HG03045 (cell line): ENCODE data around the gene NGDN.

ENCODE experiments used
- ATAC-seq: cut with Tn5 transposase; IDR thresholded peaks from one replicate; pipeline ENCODE4 v1.9.1; 2021; ENCODE audit warnings: mild to moderate bottlenecking, moderate library complexity; ENCODE audit not compliant: unreplicated experiment

NGDN gene

DNA sequence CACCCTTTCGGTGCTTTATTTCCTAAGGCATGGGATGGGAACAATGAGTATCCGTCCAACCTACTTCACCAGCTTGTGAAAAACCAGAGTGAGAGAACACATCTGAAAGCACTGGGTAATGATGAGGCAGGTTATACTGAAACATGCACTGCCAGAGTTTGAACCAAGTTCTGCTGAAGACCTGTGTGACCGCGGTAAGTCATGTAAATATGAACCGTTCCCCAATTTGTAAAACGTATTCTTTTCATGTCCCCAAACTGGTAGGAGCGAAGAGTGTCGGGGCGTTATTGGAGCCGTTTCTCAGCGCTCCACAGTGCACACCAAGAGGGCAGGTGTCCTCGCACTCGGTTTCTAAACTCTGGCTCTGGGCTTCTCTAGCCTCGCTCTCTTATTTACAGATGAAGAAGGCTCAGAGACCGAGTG is 788 bp upstream of the NGDN start:
- no peak for ATAC-seq

DNA sequence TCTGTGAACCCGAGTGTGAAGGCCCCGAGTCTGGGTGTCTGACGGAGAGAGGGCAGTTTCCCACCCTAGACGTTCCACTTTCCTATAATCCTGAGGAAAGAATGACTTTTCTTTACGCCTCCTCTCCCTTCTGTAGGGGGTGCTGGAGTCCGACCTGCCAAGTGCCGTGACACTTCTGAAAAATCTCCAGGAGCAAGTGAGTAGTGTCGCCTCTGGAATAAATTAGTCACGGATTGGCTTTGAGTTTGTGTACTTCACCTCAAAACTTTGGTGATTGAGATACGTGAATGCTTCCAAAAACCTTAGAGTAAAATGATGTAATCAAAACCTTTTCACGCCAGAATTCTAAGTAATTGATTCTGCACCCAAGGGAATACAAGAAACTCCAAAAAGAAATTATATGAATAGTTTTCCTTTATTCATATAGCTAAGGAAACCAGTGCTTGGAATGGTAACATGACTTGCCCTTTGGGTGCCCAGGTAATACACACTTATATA is 452 bp downstream of the NGDN start:
- no peak for ATAC-seq

DNA sequence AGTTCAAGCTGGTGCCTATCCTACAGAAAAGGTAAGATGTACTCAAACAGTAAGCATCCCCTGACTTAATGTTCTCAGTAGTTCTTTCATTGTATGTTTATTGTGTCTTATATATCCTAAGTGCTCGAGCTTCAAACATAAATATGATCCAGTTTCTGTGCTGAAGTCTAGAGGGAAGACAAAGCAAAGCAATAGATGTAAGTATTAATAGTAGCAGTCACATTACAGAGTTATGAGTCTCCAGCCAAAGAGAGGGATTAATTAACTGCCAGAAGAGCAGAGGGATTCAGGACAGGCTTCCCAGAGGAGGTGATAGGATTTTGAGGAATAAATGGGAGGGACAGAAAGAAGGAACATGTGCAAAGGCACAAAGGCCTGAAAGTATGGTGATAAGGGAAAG is 1.4 kb downstream of the NGDN start:
- no peak for ATAC-seq

DNA sequence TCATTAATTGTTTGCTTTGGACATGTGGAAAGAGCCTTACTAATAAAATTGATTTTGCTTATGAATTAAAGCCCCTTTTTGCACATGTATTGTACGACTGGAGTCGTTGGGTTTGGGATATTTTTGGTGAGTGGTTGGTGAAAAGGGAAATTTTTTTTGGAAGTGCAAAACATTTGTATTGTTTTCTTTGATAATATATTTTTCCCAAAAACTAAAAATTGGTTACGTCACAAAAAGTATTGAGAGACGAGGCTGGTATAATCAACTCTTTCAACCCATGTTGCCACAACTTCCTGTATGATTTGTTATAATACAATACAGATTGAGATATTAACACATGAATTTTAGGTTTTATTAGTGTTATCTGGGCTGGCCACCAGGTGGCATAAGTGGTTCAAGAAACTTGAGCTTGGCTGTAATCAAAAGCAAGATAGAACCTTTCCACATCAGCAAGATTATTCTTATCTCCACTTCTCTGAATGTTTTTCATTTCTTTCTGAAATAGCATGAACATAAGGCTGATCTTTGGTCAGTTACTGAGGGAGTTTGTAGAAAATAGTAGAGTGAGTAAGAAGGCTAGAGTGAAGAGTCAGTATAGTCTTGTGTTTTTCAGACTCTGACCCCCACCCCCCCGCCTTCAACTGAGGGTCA is 8.7 kb downstream of the NGDN start:
- ATAC-seq: no peak

DNA sequence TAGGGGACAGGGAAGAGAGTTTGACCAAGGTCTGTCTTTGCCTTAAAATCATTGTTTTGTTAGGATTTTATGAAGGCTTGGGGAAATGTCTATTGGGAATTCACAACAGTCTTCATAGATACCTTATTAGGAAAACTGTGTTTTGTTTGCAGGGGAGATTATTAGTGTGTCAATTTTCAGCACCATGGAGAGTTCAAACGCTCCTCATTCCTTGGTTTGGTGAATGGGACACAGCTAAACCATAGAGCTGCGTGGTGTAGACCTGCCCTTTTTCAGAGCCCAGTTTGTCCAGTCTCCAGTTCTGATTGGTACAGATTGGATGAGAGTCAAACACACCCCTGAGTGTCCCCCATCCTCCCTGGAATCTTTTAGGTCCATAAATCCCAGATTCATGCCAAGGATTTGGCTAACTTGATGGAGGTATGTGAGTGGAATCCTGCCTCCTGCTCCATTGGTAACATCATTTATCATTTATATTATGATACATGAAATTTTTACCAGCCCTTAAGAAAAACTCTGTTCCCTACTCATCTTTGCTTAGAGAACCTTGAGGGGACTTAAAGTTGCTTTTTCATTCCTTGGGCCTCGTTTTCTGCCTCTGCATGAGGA is 12.0 kb downstream of the NGDN start:
- no peak for ATAC-seq

DNA sequence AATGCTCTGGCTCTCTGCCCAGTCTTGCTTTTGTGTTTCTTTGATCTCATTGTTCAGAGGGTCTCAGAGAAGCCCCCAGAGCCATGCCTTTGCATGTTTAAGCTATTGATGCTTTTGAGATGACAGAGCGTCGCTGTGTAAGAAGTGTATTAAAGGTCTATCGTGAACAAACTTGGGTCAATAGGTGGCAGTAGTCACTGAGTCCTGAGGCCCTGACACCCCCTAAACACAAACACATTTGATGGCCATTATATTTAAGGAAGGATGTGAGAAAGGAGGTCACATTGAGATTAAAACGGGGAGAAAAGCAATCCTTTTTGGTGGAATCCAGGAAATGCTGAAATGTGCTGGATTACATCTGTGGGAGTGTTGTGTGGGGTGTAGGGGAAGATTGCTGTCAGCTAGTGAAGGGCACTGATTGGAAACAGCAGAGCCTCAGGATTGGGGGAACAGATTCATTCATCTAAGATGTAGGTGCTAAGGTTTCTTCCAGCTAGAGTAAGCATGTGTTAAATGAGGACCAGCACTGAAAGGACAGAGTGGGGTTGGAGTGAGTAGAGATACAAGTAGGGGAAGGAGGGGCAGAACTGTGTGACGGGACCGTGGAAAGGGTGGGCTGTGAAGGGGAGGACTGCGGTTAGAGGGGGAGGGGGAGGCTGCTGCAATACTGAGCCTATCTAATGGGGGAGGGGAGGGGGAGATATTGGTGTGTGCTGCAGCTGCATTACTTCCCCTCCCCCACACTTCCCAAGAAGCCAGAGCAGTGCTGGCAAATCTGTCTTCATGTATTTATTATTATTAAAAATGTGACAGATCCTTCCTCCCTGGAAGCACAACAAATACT is 12.7 kb downstream of the NGDN start:
- ATAC-seq: no peak

DNA sequence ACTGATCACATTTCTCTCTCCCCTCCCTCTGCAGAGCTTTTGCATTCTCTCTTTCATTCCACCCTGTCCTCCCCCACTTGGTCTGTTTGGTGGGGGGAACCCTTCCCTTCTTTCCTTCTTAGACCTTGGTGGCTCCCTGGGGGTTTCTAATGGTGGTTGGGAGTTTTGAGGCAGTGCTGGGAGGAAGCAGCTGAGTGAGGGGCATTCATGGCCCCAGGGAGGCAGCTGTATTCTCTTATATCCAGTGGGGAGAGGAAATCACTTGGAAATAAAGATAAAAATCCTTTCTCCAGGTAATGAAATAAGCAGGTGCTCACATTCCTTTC is 13.3 kb downstream of the NGDN start:
- no peak for ATAC-seq

DNA sequence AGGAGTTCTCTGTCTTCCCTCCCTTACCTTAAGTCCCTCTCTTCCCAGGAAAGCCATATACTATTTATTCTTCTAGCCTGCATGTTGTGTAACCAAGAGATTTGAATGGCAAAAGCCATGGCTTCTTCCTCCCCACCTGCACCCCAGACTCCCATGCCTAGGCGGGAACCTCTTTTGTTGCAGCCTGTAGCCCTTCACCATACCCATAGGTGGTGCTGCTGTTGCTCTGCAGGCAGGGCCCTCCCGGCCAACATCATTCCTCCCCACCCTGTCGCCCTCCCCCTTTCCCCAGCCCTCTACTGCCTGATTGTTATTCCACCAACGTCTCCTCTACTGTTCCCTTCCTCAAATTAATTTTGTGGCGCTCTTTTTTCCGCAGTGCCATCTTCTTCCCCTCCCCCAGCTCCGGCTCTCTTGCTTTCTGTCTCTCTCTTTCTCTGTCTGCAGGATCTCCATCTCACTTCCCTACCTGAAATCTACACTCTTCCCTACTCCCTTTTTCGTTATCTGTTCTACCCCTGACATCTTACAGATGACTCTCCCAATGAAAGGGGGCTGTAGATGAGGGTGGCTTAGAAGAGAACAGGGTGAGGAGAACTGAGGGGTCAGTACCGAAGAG is 13.8 kb downstream of the NGDN start:
- no peak for ATAC-seq

DNA sequence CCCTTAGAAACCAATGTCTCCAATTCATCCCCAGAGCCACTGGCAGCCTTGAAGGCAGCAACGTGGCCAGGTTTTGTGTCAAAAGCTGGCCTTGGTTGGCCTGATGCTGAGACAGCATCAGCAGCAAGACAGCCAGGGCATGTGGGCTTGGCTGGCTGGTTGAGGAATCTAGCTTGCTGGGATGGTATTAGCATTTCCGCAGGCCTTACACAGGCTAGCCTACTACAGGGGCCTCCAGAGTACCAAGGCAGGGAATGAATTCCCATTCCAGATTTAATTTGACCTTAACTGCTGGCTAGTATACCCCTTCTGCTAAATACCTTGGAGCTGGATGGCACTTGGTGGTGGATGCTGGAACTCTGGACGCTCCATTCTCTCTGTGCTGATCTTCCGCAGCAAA is 15.8 kb downstream of the NGDN start:
- no peak for ATAC-seq

DNA sequence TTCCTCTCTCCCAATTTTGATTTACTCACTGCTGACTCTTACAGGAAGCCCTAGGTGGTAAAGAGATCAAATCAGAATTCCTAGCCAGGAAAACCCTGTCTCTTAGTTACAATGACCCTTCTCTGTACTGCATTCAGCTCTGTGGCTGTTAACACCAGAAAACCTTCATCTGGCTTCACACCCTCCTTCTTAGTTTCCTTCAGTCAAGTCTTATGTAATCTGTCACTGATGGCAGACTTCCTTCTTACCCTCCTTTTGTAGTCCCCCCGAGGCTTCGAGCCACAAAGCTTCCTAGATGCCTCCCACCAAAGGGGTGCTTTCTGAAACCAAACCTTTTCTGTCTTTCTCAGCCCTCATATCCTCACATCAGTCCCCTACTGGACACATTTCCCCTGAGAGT is 16.5 kb downstream of the NGDN start:
- no peak for ATAC-seq

DNA sequence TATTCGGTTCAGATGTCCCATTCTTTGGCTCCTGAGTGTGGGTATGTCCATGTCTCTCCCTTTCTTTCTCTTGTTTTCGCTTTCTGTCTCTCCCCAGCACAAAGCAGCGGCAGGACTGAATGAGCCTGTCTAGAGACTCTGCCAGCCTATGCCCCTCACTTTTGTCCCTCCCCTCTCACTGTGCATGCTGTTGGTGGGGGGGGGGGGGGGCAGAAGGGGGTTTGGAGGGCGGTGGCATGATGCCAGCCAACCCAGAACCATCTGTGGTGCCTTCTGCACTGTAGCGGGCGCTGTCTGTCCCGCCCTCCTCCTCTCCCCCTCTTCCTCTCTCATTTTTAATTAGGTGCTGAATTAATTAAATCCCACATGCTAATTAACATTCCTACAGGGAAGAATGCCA is 17.7 kb downstream of the NGDN start:
- no peak for ATAC-seq

DNA sequence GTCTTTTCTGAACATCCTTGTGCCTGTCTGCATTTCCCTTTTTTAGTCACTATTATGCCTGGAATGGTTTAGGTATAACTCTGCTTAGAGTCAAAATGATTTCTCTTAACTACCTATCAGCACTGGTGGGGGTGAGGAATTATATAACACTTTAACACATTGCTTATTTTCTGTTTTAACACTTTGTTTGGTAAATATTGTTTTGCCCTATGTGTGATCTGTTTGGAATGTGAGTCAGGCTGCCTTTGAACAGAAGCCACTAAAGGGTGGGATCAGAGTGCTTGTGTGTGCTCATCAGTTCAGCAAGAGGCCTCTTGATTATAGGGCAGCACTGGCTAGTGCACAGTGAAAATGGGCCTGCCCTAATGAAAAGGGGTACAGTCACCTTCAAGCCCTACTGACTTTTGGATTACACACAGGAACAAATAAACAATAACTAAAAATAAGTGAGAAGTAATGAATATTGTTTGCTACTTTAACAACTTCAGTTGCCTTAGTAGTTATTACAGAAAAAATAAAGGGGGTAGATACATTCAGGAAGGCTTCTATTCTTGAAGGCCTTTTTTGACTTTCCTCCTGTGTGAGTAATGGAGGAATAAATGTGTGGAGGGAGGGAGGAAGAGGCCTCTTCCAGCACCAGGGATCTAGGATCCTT is 23.2 kb downstream of the NGDN start:
- no peak for ATAC-seq

DNA sequence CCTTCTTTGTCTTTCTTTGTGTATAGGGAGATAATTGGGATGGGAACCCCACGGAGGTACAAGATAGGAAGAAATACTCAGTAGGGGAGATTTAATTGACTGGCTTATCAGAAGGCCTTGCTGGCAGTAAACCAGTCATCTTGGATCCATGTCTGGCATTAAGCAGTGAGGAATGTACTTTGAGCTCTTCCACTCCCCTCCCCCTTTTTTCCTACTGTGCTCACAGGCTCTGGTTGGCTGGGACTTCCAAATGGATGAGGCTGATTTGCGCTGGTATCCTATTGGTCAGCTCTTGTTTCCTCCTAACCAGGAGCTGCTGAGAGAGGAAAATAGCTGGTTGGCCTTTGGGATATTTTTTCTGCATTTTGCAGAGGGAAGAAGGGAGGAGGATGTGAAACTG is 24.7 kb downstream of the NGDN start:
- no peak for ATAC-seq

DNA sequence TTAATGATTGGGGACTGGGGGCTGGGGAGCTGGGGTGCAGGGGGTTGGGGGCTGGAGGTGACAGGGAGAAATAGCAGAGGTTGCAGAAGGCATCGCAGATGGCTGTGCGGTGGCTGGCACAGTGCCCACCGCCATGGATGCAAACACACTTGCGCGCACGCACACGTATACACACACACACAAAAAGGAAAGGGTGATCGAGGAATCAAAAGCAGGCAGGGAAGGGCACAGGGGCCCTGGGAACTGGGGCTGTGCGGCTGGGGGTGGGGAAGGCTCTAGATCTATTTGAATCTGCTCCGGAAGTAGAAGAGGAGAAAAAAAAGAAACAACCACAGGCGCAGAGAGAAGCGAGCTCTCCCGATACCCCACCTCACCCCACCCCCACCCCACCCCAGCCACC is 42.7 kb downstream of the NGDN start:
- ATAC-seq: no peak

DNA sequence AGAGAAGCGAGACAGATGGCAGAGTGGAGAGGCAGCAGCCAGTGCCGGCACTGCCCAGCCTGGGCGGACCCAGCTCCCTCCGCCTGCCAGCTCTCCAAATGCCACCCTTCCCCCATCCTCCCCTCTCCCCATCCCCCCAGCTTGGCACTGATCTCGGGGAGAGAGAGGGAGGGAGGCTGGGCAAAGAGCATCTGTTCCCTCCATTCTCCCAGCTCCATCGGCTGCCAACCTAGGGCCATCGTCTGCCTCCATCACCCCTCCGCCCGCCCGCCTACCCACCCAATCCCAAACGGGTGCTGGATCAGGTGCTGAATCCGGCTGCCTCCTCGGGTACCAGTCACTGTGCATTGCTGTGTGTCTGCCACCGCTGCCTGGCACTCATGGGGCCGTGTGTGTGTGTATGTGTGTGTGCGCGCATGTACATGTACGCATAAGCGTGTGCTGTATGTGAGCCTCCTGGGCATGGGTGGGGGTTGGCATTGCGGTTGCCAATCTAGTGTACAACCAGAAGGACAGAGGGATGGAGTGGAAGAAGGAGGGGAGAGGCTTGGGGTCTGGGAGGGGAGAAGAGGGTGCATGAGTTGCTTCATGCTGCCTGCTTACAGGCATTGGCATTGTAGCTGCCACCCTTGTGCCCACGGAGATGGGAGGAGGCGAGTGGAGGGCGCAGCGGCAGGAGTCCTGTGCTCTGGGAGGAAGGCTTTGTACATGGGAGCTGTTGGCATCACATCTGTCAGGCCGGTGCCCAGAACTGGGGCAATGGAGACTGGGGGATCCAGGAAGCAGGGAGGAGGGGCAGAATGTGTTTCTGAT is 43.7 kb downstream of the NGDN start:
- no peak for ATAC-seq

DNA sequence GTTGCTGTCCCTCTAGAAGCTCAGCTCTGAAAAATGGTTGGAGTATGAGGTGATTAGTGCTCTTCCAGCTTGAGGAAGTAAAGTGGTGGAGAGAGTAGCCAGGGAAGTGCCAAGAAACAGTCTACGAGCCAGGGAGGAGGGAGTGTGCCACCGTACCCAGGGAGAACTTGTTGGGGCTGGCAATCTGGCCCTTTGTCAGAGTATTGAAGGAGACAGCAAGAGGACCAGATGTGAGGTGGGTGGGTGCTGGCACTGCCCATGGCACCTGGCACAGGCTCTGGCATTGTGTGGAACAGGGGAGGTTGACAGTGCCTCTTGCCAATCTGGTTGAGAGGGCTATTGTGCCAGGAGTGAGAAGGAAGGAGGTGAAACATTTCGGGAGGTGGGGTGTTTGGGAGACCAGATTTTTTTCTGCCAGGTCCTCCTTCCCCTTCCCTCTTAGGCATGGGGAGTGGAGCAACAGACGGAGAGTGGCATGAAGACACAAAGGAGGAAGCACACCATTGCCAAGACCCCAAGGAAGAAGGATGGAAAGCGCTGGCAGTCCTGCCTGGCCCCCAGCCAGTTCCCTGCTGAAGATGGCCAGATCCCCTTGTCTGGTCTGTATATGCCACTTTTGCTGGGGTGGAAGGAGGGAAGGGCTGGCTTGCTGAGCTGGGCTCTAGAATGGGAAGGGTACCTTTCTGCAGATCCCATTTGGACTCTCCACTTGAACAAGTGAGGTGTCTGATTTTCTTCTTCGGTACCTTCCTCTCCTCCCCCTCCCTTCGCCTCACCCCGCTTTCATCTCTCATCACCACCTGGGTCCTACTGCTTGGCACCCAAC is 44.5 kb downstream of the NGDN start:
- no peak for ATAC-seq

DNA sequence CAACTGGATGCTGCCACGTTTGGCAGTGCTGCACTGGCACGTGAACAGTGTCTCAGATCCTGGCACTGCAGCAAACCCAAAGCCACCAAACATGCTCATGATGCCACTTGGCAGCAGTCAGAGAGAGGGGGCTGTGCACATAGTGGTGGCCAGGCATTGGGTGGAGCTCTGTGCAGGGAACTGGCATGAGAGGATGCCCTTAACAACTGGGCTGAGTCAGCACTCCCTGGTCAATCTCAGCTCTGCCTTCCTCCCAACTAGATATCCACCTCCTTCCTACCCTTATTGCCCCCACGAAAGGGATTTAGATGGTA is 45.1 kb downstream of the NGDN start:
- no peak for ATAC-seq

DNA sequence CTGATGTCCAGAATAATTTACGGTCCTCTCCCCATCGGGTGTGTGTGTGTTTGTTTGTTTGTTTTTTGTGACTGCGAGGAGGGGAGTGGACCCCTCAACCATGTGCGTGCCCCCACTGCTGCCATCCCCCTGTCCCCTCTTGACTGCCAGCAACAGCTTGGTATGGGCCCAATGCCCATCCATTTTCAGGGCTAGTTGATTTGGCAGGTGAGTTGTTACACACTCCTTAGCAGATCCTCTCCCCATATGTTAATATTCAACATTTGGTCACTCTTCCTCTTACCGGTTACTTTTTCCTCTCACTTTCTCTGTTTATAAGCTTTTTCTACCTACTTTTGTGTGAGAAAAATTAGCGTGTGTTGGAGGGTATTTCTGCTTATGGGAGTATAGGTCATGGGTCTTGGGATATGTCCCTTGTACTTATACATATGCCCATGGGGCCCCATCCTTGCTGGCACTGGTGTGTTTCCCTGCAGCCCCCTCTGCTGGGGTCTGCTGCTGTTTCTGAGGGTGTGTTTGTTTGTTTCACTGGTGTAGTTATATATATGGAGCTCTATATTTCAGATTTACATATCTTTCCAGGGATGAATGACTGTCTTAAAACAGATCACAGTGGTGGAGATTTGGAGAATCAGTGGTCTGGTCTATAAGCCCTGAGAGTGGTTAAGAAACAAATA is 48.3 kb downstream of the NGDN start:
- no peak for ATAC-seq

DNA sequence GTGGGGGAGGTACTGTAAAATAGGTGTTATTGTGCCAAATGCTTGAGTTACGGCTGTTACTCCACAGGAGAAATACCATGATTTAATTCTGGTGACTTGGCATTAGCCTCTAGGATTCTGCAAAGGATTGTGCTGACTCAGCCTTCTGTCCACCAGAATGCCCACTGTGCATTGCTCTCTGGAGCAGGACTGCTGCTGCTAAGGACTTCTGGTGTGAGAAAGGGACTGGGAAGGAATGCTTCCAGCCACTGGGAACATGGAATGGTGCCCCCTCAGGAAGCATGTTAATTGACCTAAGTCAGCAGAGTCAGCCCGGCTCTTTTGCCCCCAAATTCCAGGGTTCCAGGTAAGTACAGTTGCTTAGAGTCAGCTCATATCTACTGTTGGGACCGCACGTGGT is 49.2 kb downstream of the NGDN start:
- no peak for ATAC-seq
